ENCODE results near the gene FAM117A. TPM values are rescaled to one million over a fixed set of nuclear protein-coding genes. Genes with fewer than 3 reads are reported as not detected.
A peak's percentile ranks its signal among the peaks of the same experiment; 100 is the strongest.

Gene FAM117A
- total and polyA plus RNA-seq, 10 of the 15 experiments (the other 5 are each of a cell fraction or from before 2014, with no cell fraction given) = 2.1 to 29.6 (median 20.0) TPM

GRCh38 chr17:49760296-49760695 lies 3.6 kb downstream of the FAM117A start:
- intact Hi-C loops (cut with micrococcal nuclease; ENCODE audit: unreplicated experiment) = loop anchor here (5.0 kb wide), 1 partner anchor 53 kb away; the partner anchor contains the start of gene SLC35B1
- ATAC-seq = no peak
- POLR2A ChIA-PET = interaction anchor here (1.3 to 8.5 kb wide), 4 partner anchors 11 to 20 kb away, joined by 3 to 116 read pairs (median 4); no protein-coding TSS in a partner anchor

More at GRCh38 chr17:49760296-49760695, 3.6 kb downstream of the FAM117A start:
- H3K9me3 ChIP-seq (replicated peaks; ENCODE audit: control insufficient read depth, insufficient read depth, low read length) = no peaks in the 10 kb centered on the region
- BruUV-seq (replicated peaks) = no TSS peak
- H3K4me1 ChIP-seq (ENCODE audit: control insufficient read depth, insufficient read depth, low read length) = peaks cover 18% of the 10 kb centered on the region
- ChIA-PET RAD21 (ENCODE audit: unreplicated experiment) (interaction anchor here (2.5 to 4.3 kb wide), 2 partner anchors 13 to 18 kb away, joined by 23 to 37 read pairs; no protein-coding TSS in a partner anchor), SMC1A (ENCODE audit: uncharacterized antibody, unreplicated experiment) (interaction anchor here (0.8 to 12.5 kb wide), 7 partner anchors 11 to 242 kb away, joined by 3 to 128 read pairs (median 5); no protein-coding TSS in a partner anchor), CTCF (interaction anchor here (1.3 kb wide), 1 partner anchor 21 kb away, joined by 5 read pairs; no protein-coding TSS in a partner anchor)
- no peak overlapping the region for H3K27ac ChIP-seq (ENCODE audit: control insufficient read depth, insufficient read depth)
- H3K79me2 ChIP-seq (ENCODE audit: control insufficient read depth, insufficient read depth, low read length) = peaks cover 21% of the 10 kb centered on the region
- FAIRE-seq = no peak
- no peak overlapping the region for H2AFZ ChIP-seq (ENCODE audit: control insufficient read depth, low read depth, low read length)
- no peak for TF ChIP-seq RAD21 (IDR thresholded peaks at IDR 0.05; ENCODE audit: insufficient read depth, low read depth, low read length)
- TF ChIP-seq, protein P1, sequence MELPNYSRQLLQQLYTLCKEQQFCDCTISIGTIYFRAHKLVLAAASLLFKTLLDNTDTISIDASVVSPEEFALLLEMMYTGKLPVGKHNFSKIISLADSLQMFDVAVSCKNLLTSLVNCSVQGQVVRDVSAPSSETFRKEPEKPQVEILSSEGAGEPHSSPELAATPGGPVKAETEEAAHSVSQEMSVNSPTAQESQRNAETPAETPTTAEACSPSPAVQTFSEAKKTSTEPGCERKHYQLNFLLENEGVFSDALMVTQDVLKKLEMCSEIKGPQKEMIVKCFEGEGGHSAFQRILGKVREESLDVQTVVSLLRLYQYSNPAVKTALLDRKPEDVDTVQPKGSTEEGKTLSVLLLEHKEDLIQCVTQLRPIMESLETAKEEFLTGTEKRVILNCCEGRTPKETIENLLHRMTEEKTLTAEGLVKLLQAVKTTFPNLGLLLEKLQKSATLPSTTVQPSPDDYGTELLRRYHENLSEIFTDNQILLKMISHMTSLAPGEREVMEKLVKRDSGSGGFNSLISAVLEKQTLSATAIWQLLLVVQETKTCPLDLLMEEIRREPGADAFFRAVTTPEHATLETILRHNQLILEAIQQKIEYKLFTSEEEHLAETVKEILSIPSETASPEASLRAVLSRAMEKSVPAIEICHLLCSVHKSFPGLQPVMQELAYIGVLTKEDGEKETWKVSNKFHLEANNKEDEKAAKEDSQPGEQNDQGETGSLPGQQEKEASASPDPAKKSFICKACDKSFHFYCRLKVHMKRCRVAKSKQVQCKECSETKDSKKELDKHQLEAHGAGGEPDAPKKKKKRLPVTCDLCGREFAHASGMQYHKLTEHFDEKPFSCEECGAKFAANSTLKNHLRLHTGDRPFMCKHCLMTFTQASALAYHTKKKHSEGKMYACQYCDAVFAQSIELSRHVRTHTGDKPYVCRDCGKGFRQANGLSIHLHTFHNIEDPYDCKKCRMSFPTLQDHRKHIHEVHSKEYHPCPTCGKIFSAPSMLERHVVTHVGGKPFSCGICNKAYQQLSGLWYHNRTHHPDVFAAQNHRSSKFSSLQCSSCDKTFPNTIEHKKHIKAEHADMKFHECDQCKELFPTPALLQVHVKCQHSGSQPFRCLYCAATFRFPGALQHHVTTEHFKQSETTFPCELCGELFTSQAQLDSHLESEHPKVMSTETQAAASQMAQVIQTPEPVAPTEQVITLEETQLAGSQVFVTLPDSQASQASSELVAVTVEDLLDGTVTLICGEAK (IDR thresholded peaks at IDR 0.05; ENCODE audit: borderline replicate concordance) = peak; percentile 86
- TF ChIP-seq ATF7 (IDR thresholded peaks at IDR 0.05; ENCODE audit: low read depth) = no peak
- H4K20me1 ChIP-seq (ENCODE audit: control insufficient read depth, insufficient read depth) = no peaks in the 10 kb centered on the region; the same call in 1 of the 2 replicates
- WGBS (ENCODE audit: insufficient coverage, insufficient replicate concordance, low lambda C conversion rate, missing lambda C conversion rate) = 96% methylated on average over 1 of the region's 1 CpG
- H3K9ac ChIP-seq (ENCODE audit: control insufficient read depth, insufficient read depth, low read length) = no peak overlapping the region
- H3K4me3 ChIP-seq = no peak overlapping the region
- in situ Hi-C loops (cut with MboI) = no loop called here
- H3K36me3 ChIP-seq (ENCODE audit: control insufficient read depth in 2 of 2, insufficient read depth in 2 of 2, low read length in 1 of 2) = peaks cover 0 to 6% of the 10 kb centered on the region in 2 experiments; a peak in 1 of 4 replicates
- peak overlapping the region; percentile 91; the same call in 1 of the 2 replicates for H3K4me2 ChIP-seq (ENCODE audit: control insufficient read depth, insufficient read depth)
- H3K27me3 ChIP-seq (replicated peaks in 1 of 2; ENCODE audit: control insufficient read depth in 2 of 2, insufficient read depth in 2 of 2, low read length in 1 of 2) = no peaks in the 10 kb centered on the region
- no peak for DNase-seq (ENCODE audit: low read depth, low spot score)

All from GM12878 (cell line).